ENCODE measurements around the gene CCDC88C. TPM values are rescaled to one million over a fixed set of nuclear protein-coding genes. Genes with fewer than 3 reads are reported as not detected.

The CCDC88C gene
- total RNA-seq, 2 experiments from 2014 or later, result 83.6 to 87.8 TPM

DNA sequence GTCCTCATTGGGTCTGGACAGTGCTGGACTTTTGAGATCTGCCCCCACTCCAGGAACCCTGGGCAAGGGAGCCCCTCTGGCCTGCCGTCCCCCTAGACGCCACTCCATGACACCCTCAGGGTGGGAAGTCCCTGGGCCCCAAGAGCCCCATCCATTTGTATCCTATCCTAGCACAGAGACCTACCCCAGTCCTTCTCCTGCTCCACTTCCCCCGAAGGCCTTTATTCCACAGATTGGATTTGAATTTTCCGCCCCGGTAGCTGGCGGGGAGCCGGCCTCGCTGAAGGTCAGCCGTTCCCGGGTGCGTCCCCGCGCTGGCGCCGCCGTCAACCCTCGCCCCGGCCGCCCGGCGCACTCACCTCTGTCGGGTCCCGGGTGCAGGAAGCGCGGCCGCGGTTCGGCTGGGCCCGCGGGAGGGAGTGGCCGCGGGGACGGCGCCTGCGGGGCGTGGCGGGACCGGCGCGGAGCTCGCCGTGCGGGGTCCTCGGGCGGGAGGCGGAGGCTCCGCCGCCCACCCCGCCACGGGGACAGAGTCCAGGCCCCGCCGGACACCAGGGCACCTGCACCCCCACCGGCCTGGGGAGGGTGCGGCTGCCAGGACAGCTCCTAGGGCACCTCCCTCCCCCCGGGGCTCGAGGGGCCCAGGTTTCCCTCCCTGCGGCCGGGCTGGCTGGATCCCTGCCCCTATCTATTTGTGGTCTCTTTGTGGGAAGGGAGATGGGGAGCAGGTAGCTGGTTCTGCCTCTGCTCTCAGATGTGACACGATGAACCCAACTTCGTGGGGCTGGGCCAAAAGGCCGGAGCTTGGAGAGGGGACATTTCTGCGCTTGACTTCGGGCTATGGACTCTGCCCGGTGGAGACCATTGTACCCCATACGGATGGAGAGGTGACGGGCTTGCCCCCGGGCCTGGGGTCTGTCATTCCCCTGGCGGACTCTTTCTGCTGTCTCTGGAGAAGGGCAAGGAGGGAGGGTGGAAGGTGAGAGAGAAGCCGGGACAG lies 153.2 kb downstream of the CCDC88C start:
- no peak for TF ChIP-seq CTCF (IDR thresholded peaks at IDR 0.05)
- peak; percentile 32 for ATAC-seq
- POLR2A ChIA-PET, result interaction anchor here (0.8 to 1.9 kb wide), 11 partner anchors 9 to 88 kb away, joined by 3 to 11 read pairs (median 5); no protein-coding TSS in a partner anchor
- intact Hi-C loops (cut with micrococcal nuclease), result loop anchor here (5.0 kb wide), 1 partner anchor 37 kb away; no protein-coding TSS in a partner anchor
- CTCF ChIA-PET, result interaction anchor here (1.1 to 2.5 kb wide), 4 partner anchors 9 to 163 kb away, joined by 3 to 12 read pairs (median 8); no protein-coding TSS in a partner anchor
- Mint-ChIP-seq H3K36me3 (ENCODE audit: low read depth) (peaks cover 6% of the 10 kb centered on the region), H3K9me3 (peaks cover 3% of the 10 kb centered on the region), H3K4me1 (ENCODE audit: low read depth) (peaks cover 51% of the 10 kb centered on the region), H3K27me3 (no peaks in the 10 kb centered on the region), H3K27ac (peak overlapping the region; percentile 63), H3K4me3 (peak overlapping the region; percentile 54)
- peak; percentile 32 for DNase-seq

DNA sequence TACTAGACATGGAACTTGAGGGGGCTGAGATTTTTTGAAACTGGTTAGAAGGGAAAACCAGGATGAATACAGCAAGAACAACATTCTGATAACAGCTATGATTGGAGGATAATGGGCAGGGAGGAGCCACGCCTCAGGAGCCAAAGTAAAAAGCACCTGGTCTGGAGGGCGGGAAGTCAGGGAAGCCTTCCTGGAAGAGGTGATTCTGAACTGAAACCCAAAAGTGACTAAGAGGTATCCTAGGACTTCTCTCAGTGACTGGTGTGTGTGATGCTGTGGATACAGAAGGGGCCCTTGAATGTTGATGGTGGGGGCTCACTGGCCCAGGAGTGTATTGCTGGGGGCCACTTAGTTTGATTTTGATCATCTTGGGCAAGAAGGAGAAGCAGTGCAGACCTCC lies 154.3 kb downstream of the CCDC88C start:
- intact Hi-C loops (cut with micrococcal nuclease), result loop anchor here (5.0 kb wide), 1 partner anchor 36 kb away; no protein-coding TSS in a partner anchor
- ChIA-PET CTCF (interaction anchor here (1.7 to 2.5 kb wide), 2 partner anchors 8 to 86 kb away, joined by 6 to 12 read pairs; no protein-coding TSS in a partner anchor), POLR2A (interaction anchor here (0.5 to 1.9 kb wide), 9 partner anchors 11 to 584 kb away, joined by 3 to 11 read pairs (median 6); no protein-coding TSS in a partner anchor)
- Mint-ChIP-seq H3K4me1 (ENCODE audit: low read depth) (peaks cover 51% of the 10 kb centered on the region), H3K27me3 (no peaks in the 10 kb centered on the region), H3K36me3 (ENCODE audit: low read depth) (peaks cover 3% of the 10 kb centered on the region), H3K9me3 (peaks cover 3% of the 10 kb centered on the region), H3K4me3 (peak overlapping the region; percentile 54), H3K27ac (no peak overlapping the region)
- DNase-seq (no peak), ATAC-seq (no peak)
- no peak for TF ChIP-seq CTCF (IDR thresholded peaks at IDR 0.05)

- Mint-ChIP-seq H3K4me1 (ENCODE audit: low read depth) (peaks cover 53% of the 10 kb centered on the region), H3K27me3 (no peaks in the 10 kb centered on the region), H3K9me3 (peaks cover 3% of the 10 kb centered on the region), H3K4me3 (no peak overlapping the region), H3K36me3 (ENCODE audit: low read depth) (no peaks in the 10 kb centered on the region), H3K27ac (no peak overlapping the region)
- intact Hi-C loops (cut with micrococcal nuclease), result loop anchor here (5.0 kb wide), 1 partner anchor 35 kb away; no protein-coding TSS in a partner anchor
- CTCF ChIA-PET, result no interaction called here
- POLR2A ChIA-PET, result interaction anchor here (0.6 to 2.4 kb wide), 5 partner anchors 10 to 86 kb away, joined by 3 to 14 read pairs (median 6); no protein-coding TSS in a partner anchor
- TF ChIP-seq CTCF (IDR thresholded peaks at IDR 0.05), result no peak
- DNase-seq (no peak), ATAC-seq (no peak)
Observed at GRCh38 chr14:91261986-91262549, 155.6 kb downstream of the CCDC88C start.

GRCh38 chr14:91261115-91261514 lies 156.5 kb downstream of the CCDC88C start:
- peak; percentile 85 for ATAC-seq
- Mint-ChIP-seq H3K27me3 (no peaks in the 10 kb centered on the region), H3K27ac (peak overlapping the region; percentile 81), H3K4me1 (ENCODE audit: low read depth) (peaks cover 56% of the 10 kb centered on the region), H3K9me3 (peaks cover 3% of the 10 kb centered on the region), H3K4me3 (no peak overlapping the region), H3K36me3 (ENCODE audit: low read depth) (no peaks in the 10 kb centered on the region)
- DNase-seq, result peak; percentile 83
- intact Hi-C loops (cut with micrococcal nuclease), result loop anchor here (5.0 kb wide), 1 partner anchor 34 kb away; no protein-coding TSS in a partner anchor
- CTCF ChIA-PET, result interaction anchor here (0.8 to 1.0 kb wide), 2 partner anchors 17 to 84 kb away, joined by 4 to 5 read pairs; no protein-coding TSS in a partner anchor
- TF ChIP-seq CTCF (IDR thresholded peaks at IDR 0.05), result no peak
- POLR2A ChIA-PET, result interaction anchor here (1.0 to 10.7 kb wide), 5 partner anchors 9 to 32 kb away, joined by 4 to 103 read pairs (median 6); partner anchors contain the start of gene GPR68

Data from activated CD8-positive, alpha-beta T cell treated with anti-CD3 and anti-CD28 coated beads for 36 hours (primary cell).